Trophoblast cell (in vitro differentiated cells and primary cell): ENCODE measurements around the gene KCNC4.
A peak's percentile ranks its signal among the peaks of the same experiment; 100 is the strongest.

Experiments
- DNase-seq, 2 donors: peaks; one replicate each; pipeline ENCODE4 v3.0.0-alpha.2; 2016
- H2AFZ ChIP-seq: 2 replicates; pipeline ENCODE4 v1.6.1; 2013; ENCODE audit warnings: low read length, moderate library complexity, mild to moderate bottlenecking; ENCODE audit not compliant: insufficient read depth, poor library complexity
- H2AK5ac ChIP-seq: 2 replicates; pipeline ENCODE4 v1.6.1; 2013; ENCODE audit warnings: mild to moderate bottlenecking, low read length
- H2BK120ac ChIP-seq: 2 replicates; pipeline ENCODE4 v1.6.1; 2013; ENCODE audit warnings: low read length, mild to moderate bottlenecking, moderate library complexity; ENCODE audit not compliant: insufficient read depth, poor library complexity
- H2BK12ac ChIP-seq: 2 replicates; pipeline ENCODE4 v1.6.1; 2013; ENCODE audit warnings: mild to moderate bottlenecking, low read length, moderate library complexity
- H2BK5ac ChIP-seq: 2 replicates; pipeline ENCODE4 v1.6.1; 2013; ENCODE audit warnings: low read length, low read depth, moderate library complexity, mild to moderate bottlenecking; ENCODE audit not compliant: poor library complexity
- H3K14ac ChIP-seq: 2 replicates; pipeline ENCODE4 v1.6.1; 2013; ENCODE audit warnings: mild to moderate bottlenecking, low read length
- H3K18ac ChIP-seq: 2 replicates; pipeline ENCODE4 v1.6.1; 2013; ENCODE audit warnings: mild to moderate bottlenecking, low read length
- H3K23ac ChIP-seq: 2 replicates; pipeline ENCODE4 v1.6.1; 2013; ENCODE audit warnings: low read length
- H3K27ac ChIP-seq: 2 replicates; pipeline ENCODE4 v1.5.1; 2013; ENCODE audit warnings: low read depth, mild to moderate bottlenecking, inconsistent platforms, low read length, moderate library complexity
- H3K27me3 ChIP-seq: 2 replicates; pipeline ENCODE4 v1.6.1; 2013; ENCODE audit warnings: inconsistent platforms, mild to moderate bottlenecking, low read length, moderate library complexity; ENCODE audit not compliant: insufficient read depth
- H3K36me3 ChIP-seq, 2 experiments: 1 replicate in 1 of 2; 2 replicates in 1 of 2; pipeline ENCODE4 v1.6.1; 2013; ENCODE audit warnings: low read length in 2 of 2, mild to moderate bottlenecking in 2 of 2, moderate library complexity in 1 of 2; ENCODE audit not compliant: insufficient read depth in 2 of 2, control insufficient read depth in 1 of 2
- H3K4ac ChIP-seq: 2 replicates; pipeline ENCODE4 v1.6.1; 2013; ENCODE audit warnings: low read depth, mild to moderate bottlenecking, low read length, moderate library complexity
- H3K4me1 ChIP-seq, 2 experiments: 1 replicate in 1 of 2; 2 replicates in 1 of 2; pipeline ENCODE4 v1.6.1; 2013; ENCODE audit warnings: low read length in 2 of 2, mild to moderate bottlenecking in 2 of 2, moderate library complexity in 1 of 2; ENCODE audit not compliant: insufficient read depth in 2 of 2, control insufficient read depth in 1 of 2
- H3K4me2 ChIP-seq: 2 replicates; pipeline ENCODE4 v1.6.1; 2013; ENCODE audit warnings: inconsistent platforms, mild to moderate bottlenecking, low read length, moderate library complexity
- H3K4me3 ChIP-seq: 2 replicates; pipeline ENCODE4 v1.5.1; 2013; ENCODE audit warnings: mild to moderate bottlenecking, low read depth, low read length, inconsistent platforms
- H3K79me1 ChIP-seq: one replicate; pipeline ENCODE4 v1.6.1; 2013; ENCODE audit warnings: low read length
- H3K79me2 ChIP-seq: 2 replicates; pipeline ENCODE4 v1.6.1; 2013; ENCODE audit warnings: low read length, mild to moderate bottlenecking; ENCODE audit not compliant: control insufficient read depth, insufficient read depth, poor library complexity
- H3K9ac ChIP-seq: 2 replicates; pipeline ENCODE4 v1.6.1; 2013; ENCODE audit warnings: mild to moderate bottlenecking, low read length
- H3K9me3 ChIP-seq: 2 replicates; pipeline ENCODE4 v1.6.1; 2013; ENCODE audit warnings: low read depth, mild to moderate bottlenecking, control low read depth, inconsistent platforms, low read length; ENCODE audit not compliant: insufficient read depth
- H4K12ac ChIP-seq: 2 replicates; pipeline ENCODE4 v1.6.1; 2013; ENCODE audit warnings: low read depth, mild to moderate bottlenecking, low read length, moderate library complexity
- H4K8ac ChIP-seq: 2 replicates; pipeline ENCODE4 v1.6.1; 2013; ENCODE audit warnings: low read depth, mild to moderate bottlenecking, low read length, moderate library complexity
- H4K91ac ChIP-seq: one replicate; pipeline ENCODE4 v1.6.1; 2013; ENCODE audit warnings: low read depth, mild to moderate bottlenecking, low read length, moderate library complexity
- WGBS: extraction: QIAGEN DNeasy Blood & Tissue Kit; methylation state at CpG from one replicate; pipeline ENCODE4 v1.1.7; 2013; ENCODE audit warnings: missing lambda C conversion rate; ENCODE audit not compliant: insufficient read length, insufficient coverage; ENCODE audit errors: extremely low coverage; 5-methylcytosine and 5-hydroxymethylcytosine counted together

Gene KCNC4

DNA sequence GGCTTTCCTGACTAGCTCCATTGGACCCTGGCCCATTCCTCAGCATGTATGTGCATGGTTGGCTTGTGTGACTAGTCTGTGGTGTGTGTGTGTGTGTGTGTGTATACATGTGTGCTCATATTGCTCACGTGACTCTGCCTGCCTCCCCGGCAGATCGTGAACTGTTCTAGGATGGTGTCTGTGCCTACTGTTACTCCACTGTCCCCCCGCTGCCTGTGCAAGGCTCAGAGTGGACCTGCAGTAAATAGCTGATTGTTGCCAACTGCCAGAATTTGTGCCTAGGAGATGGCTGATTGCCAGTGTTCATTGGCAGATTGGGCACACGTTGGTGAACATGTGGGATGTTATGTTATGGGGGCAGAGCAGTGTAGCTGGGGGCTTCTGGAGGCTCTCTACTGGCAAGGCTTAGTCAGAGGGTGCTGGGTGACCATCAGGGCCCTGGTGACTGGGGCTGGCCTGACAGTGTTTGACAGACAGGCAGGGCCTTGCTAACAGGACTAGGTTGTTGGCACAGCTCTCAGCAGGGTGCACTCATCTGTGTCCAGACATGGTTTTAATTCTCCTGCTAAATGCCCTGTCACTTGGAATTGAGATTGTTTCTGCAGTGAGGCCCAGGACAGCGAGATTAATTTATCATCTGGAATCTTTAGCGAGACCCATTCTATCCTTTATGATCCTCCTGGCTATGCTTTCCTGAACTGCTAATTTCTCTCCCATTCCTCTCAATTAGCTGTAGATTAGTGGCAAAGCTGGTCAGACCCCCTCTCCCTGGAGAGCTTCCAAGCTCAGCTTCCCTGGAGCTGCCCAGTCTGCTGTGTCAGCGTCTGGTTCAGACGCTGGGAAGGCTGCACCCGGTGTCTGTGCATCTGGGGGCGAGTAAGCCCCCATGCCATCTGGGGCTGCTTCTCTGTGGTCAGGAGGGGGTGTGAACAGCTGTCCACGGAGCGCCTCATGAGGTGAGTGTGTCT is 39.1 kb upstream of the KCNC4 start:
- H4K8ac ChIP-seq: no peak overlapping the region
- H3K79me2 ChIP-seq: no peaks in the 10 kb centered on the region
- no peak overlapping the region for H3K4me3 ChIP-seq
- no peak overlapping the region for H2AFZ ChIP-seq
- no peak overlapping the region for H3K4ac ChIP-seq
- H3K23ac ChIP-seq: no peak overlapping the region
- no peaks in the 10 kb centered on the region for H3K36me3 ChIP-seq
- no peak overlapping the region for H2BK120ac ChIP-seq
- no peak overlapping the region for H3K18ac ChIP-seq
- no peak overlapping the region for H2AK5ac ChIP-seq
- H3K79me1 ChIP-seq: no peaks in the 10 kb centered on the region
- no peak overlapping the region for H4K91ac ChIP-seq
- no peak overlapping the region for H3K4me2 ChIP-seq
- H3K9me3 ChIP-seq: no peaks in the 10 kb centered on the region
- no peak overlapping the region for H2BK5ac ChIP-seq
- no peaks in the 10 kb centered on the region for H3K27me3 ChIP-seq
- H3K27ac ChIP-seq: no peak overlapping the region
- H4K12ac ChIP-seq: no peak overlapping the region
- no peak overlapping the region for H3K9ac ChIP-seq
- no peak overlapping the region for H3K14ac ChIP-seq
- DNase-seq: no peak
- H2BK12ac ChIP-seq: no peak overlapping the region
- no CpG with 5 or more reads among the region's 13 CpGs for WGBS
- peaks cover 5 to 12% of the 10 kb centered on the region in 2 experiments for H3K4me1 ChIP-seq

DNA sequence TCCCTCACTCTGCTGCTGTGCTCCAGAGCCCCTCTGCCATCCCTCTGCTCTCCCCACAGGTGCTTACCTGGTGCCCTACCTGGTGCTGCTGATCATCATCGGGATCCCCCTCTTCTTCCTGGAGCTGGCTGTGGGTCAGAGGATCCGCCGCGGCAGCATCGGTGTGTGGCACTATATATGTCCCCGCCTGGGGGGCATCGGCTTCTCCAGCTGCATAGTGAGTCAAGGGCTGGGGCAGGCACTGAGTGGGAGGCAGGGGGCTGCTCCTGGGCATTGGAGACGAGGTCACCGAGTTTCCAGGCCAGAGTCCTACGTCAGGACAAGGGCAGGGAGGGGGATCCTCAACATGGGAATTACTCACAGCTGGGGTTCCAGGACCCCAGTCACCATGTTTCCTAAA is 38.1 kb upstream of the KCNC4 start:
- H4K12ac ChIP-seq: no peak overlapping the region
- peaks cover 5 to 12% of the 10 kb centered on the region in 2 experiments for H3K4me1 ChIP-seq
- no peak overlapping the region for H3K14ac ChIP-seq
- H3K27ac ChIP-seq: no peak overlapping the region
- no CpG with 5 or more reads among the region's 10 CpGs for WGBS
- no peak overlapping the region for H3K4ac ChIP-seq
- H3K79me1 ChIP-seq: no peaks in the 10 kb centered on the region
- H4K8ac ChIP-seq: no peak overlapping the region
- H2BK12ac ChIP-seq: no peak overlapping the region
- no peak overlapping the region for H3K18ac ChIP-seq
- H4K91ac ChIP-seq: no peak overlapping the region
- H3K27me3 ChIP-seq: no peaks in the 10 kb centered on the region
- H3K23ac ChIP-seq: no peak overlapping the region
- H2BK120ac ChIP-seq: no peak overlapping the region
- H3K4me2 ChIP-seq: no peak overlapping the region
- no peaks in the 10 kb centered on the region for H3K36me3 ChIP-seq
- H3K9ac ChIP-seq: no peak overlapping the region
- no peaks in the 10 kb centered on the region for H3K9me3 ChIP-seq
- H2AK5ac ChIP-seq: no peak overlapping the region
- no peak overlapping the region for H2AFZ ChIP-seq
- no peaks in the 10 kb centered on the region for H3K79me2 ChIP-seq
- no peak overlapping the region for H2BK5ac ChIP-seq
- DNase-seq: no peak
- H3K4me3 ChIP-seq: no peak overlapping the region

DNA sequence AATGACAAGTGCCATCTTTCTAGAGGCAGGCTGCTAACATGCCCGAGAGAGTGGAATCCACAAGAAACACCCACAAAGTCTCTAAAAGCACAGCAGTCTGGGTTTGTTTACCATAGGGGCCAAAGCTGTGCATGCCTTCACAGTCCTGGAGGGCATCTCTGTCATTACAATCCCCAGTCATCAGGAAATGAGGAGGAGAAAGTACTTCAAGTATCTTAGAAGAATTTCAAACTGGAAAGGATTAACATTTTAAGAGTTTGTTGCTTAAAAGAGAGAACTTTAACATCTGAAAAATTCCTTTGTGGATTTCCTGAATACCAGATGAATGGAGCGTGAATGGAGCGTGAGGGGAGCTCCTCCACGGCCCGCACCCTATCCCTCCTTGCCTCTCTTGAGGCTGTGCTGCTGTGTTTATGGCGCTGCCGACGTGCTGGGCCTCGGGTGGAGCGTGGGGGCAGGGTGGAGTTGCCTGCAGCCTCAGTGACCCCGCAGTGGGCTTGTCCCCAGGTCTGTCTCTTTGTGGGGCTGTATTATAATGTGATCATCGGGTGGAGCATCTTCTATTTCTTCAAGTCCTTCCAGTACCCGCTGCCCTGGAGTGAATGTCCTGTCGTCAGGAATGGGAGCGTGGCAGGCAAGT is 36.5 kb upstream of the KCNC4 start:
- no peak overlapping the region for H2AK5ac ChIP-seq
- no CpG with 5 or more reads among the region's 15 CpGs for WGBS

DNA sequence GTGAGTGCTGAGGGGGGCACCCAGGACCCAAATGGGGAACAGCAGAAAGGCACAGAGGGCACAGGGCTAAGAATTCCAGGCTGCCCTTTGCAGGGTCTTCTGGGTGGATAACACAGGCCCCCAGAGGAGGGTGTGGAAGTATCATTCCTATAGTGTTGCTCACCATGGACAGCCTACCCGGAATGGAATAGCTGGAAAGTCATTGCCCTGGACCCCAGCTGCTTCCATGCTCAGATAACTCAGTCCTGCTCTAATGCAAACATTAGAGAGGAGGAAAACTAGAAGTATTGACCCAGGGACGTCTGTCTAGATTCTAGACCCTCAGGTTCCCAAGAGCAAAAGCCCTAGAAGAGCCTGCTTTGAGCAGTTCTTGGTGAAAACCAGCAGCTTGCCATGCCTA is 35.2 kb upstream of the KCNC4 start:
- no peak overlapping the region for H3K18ac ChIP-seq
- H4K91ac ChIP-seq: no peak overlapping the region
- no peak overlapping the region for H3K23ac ChIP-seq
- no peaks in the 10 kb centered on the region for H3K36me3 ChIP-seq
- no peak overlapping the region for H2AK5ac ChIP-seq
- no peak overlapping the region for H4K12ac ChIP-seq
- peaks cover 5 to 12% of the 10 kb centered on the region in 2 experiments for H3K4me1 ChIP-seq
- H2BK12ac ChIP-seq: no peak overlapping the region
- H3K27me3 ChIP-seq: no peaks in the 10 kb centered on the region
- no peak overlapping the region for H3K4me3 ChIP-seq
- H3K79me1 ChIP-seq: no peaks in the 10 kb centered on the region
- H2AFZ ChIP-seq: no peak overlapping the region
- no peak overlapping the region for H2BK120ac ChIP-seq
- H3K4ac ChIP-seq: no peak overlapping the region
- no peak overlapping the region for H3K27ac ChIP-seq
- no peaks in the 10 kb centered on the region for H3K79me2 ChIP-seq
- peak in 1 of 2 donors; percentile 13 for DNase-seq
- H4K8ac ChIP-seq: no peak overlapping the region
- no peak overlapping the region for H3K4me2 ChIP-seq
- H2BK5ac ChIP-seq: no peak overlapping the region
- H3K14ac ChIP-seq: no peak overlapping the region
- H3K9me3 ChIP-seq: no peaks in the 10 kb centered on the region
- no CpG with 5 or more reads among the region's 2 CpGs for WGBS
- no peak overlapping the region for H3K9ac ChIP-seq

More for the DNA sequence above, 36.5 kb upstream of the KCNC4 start:
- no peak overlapping the region for H4K8ac ChIP-seq
- peaks cover 5 to 12% of the 10 kb centered on the region in 2 experiments for H3K4me1 ChIP-seq
- H3K23ac ChIP-seq: no peak overlapping the region
- no peak overlapping the region for H3K4me3 ChIP-seq
- no peak overlapping the region for H2AFZ ChIP-seq
- no peak overlapping the region for H4K91ac ChIP-seq
- no peaks in the 10 kb centered on the region for H3K9me3 ChIP-seq
- no peaks in the 10 kb centered on the region for H3K79me2 ChIP-seq
- H3K27ac ChIP-seq: no peak overlapping the region
- no peaks in the 10 kb centered on the region for H3K36me3 ChIP-seq
- no peak overlapping the region for H2BK120ac ChIP-seq
- H3K18ac ChIP-seq: no peak overlapping the region
- no peak overlapping the region for H3K4ac ChIP-seq
- no peak overlapping the region for H3K9ac ChIP-seq
- no peak overlapping the region for H4K12ac ChIP-seq
- no peaks in the 10 kb centered on the region for H3K27me3 ChIP-seq
- no peak overlapping the region for H2BK12ac ChIP-seq
- H3K14ac ChIP-seq: no peak overlapping the region
- no peak overlapping the region for H3K4me2 ChIP-seq
- peak; percentile 59 to 85 for DNase-seq
- no peak overlapping the region for H2BK5ac ChIP-seq
- H3K79me1 ChIP-seq: no peaks in the 10 kb centered on the region
